Measurements from ENCODE around the gene MADD.

DNA sequence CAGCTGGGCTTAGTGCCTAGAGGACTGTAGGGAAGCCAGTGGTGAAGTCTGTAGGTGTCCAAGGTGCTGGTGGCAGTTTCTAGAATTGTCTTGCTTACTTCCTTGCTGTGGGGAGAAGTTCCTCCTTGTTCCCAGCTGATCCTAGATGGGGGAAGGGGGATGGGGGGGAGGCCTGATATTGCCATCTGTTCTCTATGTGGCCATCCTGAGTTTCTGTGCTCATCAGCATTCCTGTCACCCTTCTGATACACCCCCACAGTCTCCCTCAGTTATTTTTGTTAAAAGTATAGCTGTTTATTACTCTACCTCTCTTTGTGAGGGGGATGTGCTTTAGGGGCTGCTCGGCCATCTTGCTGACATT is 36.5 kb downstream of the MADD start:
- TF ChIP-seq, protein P1, sequence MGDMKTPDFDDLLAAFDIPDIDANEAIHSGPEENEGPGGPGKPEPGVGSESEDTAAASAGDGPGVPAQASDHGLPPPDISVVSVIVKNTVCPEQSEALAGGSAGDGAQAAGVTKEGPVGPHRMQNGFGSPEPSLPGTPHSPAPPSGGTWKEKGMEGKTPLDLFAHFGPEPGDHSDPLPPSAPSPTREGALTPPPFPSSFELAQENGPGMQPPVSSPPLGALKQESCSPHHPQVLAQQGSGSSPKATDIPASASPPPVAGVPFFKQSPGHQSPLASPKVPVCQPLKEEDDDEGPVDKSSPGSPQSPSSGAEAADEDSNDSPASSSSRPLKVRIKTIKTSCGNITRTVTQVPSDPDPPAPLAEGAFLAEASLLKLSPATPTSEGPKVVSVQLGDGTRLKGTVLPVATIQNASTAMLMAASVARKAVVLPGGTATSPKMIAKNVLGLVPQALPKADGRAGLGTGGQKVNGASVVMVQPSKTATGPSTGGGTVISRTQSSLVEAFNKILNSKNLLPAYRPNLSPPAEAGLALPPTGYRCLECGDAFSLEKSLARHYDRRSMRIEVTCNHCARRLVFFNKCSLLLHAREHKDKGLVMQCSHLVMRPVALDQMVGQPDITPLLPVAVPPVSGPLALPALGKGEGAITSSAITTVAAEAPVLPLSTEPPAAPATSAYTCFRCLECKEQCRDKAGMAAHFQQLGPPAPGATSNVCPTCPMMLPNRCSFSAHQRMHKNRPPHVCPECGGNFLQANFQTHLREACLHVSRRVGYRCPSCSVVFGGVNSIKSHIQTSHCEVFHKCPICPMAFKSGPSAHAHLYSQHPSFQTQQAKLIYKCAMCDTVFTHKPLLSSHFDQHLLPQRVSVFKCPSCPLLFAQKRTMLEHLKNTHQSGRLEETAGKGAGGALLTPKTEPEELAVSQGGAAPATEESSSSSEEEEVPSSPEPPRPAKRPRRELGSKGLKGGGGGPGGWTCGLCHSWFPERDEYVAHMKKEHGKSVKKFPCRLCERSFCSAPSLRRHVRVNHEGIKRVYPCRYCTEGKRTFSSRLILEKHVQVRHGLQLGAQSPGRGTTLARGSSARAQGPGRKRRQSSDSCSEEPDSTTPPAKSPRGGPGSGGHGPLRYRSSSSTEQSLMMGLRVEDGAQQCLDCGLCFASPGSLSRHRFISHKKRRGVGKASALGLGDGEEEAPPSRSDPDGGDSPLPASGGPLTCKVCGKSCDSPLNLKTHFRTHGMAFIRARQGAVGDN (IDR thresholded peaks at IDR 0.05): no peak
- TF ChIP-seq, protein P2, sequence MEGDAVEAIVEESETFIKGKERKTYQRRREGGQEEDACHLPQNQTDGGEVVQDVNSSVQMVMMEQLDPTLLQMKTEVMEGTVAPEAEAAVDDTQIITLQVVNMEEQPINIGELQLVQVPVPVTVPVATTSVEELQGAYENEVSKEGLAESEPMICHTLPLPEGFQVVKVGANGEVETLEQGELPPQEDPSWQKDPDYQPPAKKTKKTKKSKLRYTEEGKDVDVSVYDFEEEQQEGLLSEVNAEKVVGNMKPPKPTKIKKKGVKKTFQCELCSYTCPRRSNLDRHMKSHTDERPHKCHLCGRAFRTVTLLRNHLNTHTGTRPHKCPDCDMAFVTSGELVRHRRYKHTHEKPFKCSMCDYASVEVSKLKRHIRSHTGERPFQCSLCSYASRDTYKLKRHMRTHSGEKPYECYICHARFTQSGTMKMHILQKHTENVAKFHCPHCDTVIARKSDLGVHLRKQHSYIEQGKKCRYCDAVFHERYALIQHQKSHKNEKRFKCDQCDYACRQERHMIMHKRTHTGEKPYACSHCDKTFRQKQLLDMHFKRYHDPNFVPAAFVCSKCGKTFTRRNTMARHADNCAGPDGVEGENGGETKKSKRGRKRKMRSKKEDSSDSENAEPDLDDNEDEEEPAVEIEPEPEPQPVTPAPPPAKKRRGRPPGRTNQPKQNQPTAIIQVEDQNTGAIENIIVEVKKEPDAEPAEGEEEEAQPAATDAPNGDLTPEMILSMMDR (IDR thresholded peaks at IDR 0.05 in 2 of 3, conservative IDR thresholded peaks at IDR 0.05 in 1 of 3; ENCODE audit: control insufficient read depth in 2 of 3, extremely low read depth in 1 of 3, insufficient read depth in 1 of 3, low read depth in 3 of 3, low read length in 3 of 3): no peak
- TF ChIP-seq, protein P3, sequence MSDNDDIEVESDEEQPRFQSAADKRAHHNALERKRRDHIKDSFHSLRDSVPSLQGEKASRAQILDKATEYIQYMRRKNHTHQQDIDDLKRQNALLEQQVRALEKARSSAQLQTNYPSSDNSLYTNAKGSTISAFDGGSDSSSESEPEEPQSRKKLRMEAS (IDR thresholded peaks at IDR 0.05; ENCODE audit: low read depth, low read length): no peak
- TF ChIP-seq MYC (IDR thresholded peaks at IDR 0.05; ENCODE audit: insufficient read depth, insufficient read length, insufficient replicate concordance, low read length, severe bottlenecking) (no peak), EZH2 (IDR thresholded peaks at IDR 0.05; ENCODE audit: borderline replicate concordance, control insufficient read depth, low read depth, low read length) (no peak), SP1 (IDR thresholded peaks at IDR 0.05; ENCODE audit: low read depth, low read length) (no peak), POLR2A (IDR thresholded peaks at IDR 0.05; ENCODE audit: low read depth, low read length) (no peak)

Data from GM12878 (cell line).